Osteoblast (primary cell): ENCODE data around the gene AGBL1. TPM values are rescaled to one million over a fixed set of nuclear protein-coding genes. Genes with fewer than 3 reads are reported as not detected.

Source experiments
- DNase-seq: peaks from one replicate; pipeline ENCODE4 v3.0.0; 2011; ENCODE audit warnings: low spot score, mixed read lengths; ENCODE audit not compliant: insufficient read length; ENCODE audit errors: missing footprints
- H2AFZ ChIP-seq: 2 replicates; pipeline ENCODE4 v1.6.0; 2011; ENCODE audit warnings: mild to moderate bottlenecking, low read length
- H3K27ac ChIP-seq: 2 replicates; pipeline ENCODE4 v1.5.1; 2011; ENCODE audit warnings: mild to moderate bottlenecking, low read depth, low read length, moderate library complexity
- H3K27me3 ChIP-seq: 2 replicates; pipeline ENCODE4 v1.6.0; 2012; ENCODE audit warnings: mild to moderate bottlenecking, control low read depth, inconsistent platforms, low read length, moderate library complexity; ENCODE audit not compliant: insufficient read depth
- H3K36me3 ChIP-seq: 2 replicates; pipeline ENCODE4 v1.5.1; 2011; ENCODE audit warnings: mild to moderate bottlenecking, low read length, control low read depth, moderate library complexity; ENCODE audit not compliant: insufficient read depth
- H3K4me1 ChIP-seq: 2 replicates; pipeline ENCODE4 v1.5.1; 2011; ENCODE audit warnings: mild to moderate bottlenecking, low read length, control low read depth, moderate library complexity; ENCODE audit not compliant: insufficient read depth
- H3K4me2 ChIP-seq: 2 replicates; pipeline ENCODE4 v1.6.0; 2011; ENCODE audit warnings: mild to moderate bottlenecking, low read length; ENCODE audit not compliant: insufficient read depth
- H3K4me3 ChIP-seq: fragments of 200-600 bp; sonication (generic); 3 replicates; pipeline ENCODE4 v1.5.1; 2012; ENCODE audit warnings: mild to moderate bottlenecking, low read length, inconsistent platforms; ENCODE audit not compliant: insufficient read depth
- H3K79me2 ChIP-seq: 2 replicates; pipeline ENCODE4 v1.6.0; 2012; ENCODE audit warnings: mild to moderate bottlenecking, low read length, control low read depth, inconsistent platforms; ENCODE audit not compliant: insufficient read depth
- H3K9me3 ChIP-seq: 2 replicates; pipeline ENCODE4 v1.5.1; 2011; ENCODE audit warnings: low read depth, low read length, control low read depth
- H4K20me1 ChIP-seq: 2 replicates; pipeline ENCODE4 v1.6.0; 2012; ENCODE audit warnings: mild to moderate bottlenecking, low read length, control low read depth; ENCODE audit not compliant: insufficient read depth
- total RNA-seq: library from RNA; depleted of rRNA; stranded (reverse); fragments of >200 nt; gene quantifications from 2 replicates; pipeline ENCODE4 v1.2.3, GENCODE V29; 2012
- TF ChIP-seq, protein P1 (sequence below): IDR thresholded peaks from 2 replicates; pipeline ENCODE4 v1.5.1; 2011; ENCODE audit warnings: mild to moderate bottlenecking, low read depth, low read length, moderate library complexity; ENCODE audit errors: extremely low read depth

AGBL1 gene
- total RNA-seq, 1 donor = not detected

DNA sequence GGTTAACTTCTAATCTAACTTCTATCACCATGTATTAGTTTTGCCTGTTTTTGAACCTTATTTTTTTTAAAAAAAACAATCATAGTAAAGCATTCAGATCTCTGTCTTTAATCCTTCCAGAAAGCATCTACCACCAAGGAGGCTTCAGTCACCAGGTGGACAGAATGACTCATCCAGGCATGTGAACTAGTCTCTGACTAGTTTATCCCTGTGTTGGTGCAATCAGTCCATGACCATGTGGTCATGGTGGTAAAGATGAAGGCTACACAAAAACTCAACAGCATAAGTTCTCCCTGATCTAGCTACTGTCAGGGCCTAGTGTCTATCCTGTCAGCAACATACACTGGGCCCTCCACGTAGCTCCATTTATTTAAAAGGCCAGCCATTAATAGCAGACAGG is 750.6 kb downstream of the AGBL1 start:
- Histone ChIP-seq H3K9me3 (no peaks in the 10 kb centered on the region), H3K79me2 (no peaks in the 10 kb centered on the region), H2AFZ (no peak overlapping the region), H3K4me2 (no peak overlapping the region), H3K4me1 (no peaks in the 10 kb centered on the region), H3K27me3 (no peaks in the 10 kb centered on the region), H4K20me1 (no peaks in the 10 kb centered on the region), H3K27ac (no peak overlapping the region), H3K36me3 (no peaks in the 10 kb centered on the region), H3K4me3 (no peak overlapping the region)
- TF ChIP-seq, protein P1, sequence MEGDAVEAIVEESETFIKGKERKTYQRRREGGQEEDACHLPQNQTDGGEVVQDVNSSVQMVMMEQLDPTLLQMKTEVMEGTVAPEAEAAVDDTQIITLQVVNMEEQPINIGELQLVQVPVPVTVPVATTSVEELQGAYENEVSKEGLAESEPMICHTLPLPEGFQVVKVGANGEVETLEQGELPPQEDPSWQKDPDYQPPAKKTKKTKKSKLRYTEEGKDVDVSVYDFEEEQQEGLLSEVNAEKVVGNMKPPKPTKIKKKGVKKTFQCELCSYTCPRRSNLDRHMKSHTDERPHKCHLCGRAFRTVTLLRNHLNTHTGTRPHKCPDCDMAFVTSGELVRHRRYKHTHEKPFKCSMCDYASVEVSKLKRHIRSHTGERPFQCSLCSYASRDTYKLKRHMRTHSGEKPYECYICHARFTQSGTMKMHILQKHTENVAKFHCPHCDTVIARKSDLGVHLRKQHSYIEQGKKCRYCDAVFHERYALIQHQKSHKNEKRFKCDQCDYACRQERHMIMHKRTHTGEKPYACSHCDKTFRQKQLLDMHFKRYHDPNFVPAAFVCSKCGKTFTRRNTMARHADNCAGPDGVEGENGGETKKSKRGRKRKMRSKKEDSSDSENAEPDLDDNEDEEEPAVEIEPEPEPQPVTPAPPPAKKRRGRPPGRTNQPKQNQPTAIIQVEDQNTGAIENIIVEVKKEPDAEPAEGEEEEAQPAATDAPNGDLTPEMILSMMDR = no peak
- no peak for DNase-seq

DNA sequence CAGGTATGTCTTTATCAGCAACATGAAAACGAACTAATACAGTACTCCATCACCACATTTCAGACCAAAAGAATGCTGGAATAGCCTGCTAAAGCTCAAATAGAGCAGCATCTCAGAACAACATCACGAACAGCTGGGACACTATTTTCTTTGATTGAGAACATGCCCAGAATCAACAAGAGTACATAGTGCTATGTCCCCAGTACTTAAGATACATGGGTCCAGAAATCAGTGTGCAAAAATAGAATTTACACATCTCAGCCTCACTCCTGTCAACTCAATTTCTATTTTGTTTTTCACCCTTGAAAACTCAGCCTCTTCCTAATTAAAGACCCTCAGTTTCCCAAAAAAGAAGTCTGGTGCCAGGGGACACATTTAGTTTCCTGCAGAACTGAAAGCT is 753.9 kb downstream of the AGBL1 start:
- no peaks in the 10 kb centered on the region for H3K36me3 ChIP-seq
- H3K27ac ChIP-seq = no peak overlapping the region
- H3K79me2 ChIP-seq = no peaks in the 10 kb centered on the region
- no peaks in the 10 kb centered on the region for H3K27me3 ChIP-seq
- H3K4me1 ChIP-seq = no peaks in the 10 kb centered on the region
- TF ChIP-seq, protein P1 = no peak
- H3K9me3 ChIP-seq = no peaks in the 10 kb centered on the region
- H3K4me3 ChIP-seq = no peak overlapping the region
- no peak overlapping the region for H2AFZ ChIP-seq
- H3K4me2 ChIP-seq = no peak overlapping the region
- H4K20me1 ChIP-seq = no peaks in the 10 kb centered on the region
- DNase-seq = no peak

DNA sequence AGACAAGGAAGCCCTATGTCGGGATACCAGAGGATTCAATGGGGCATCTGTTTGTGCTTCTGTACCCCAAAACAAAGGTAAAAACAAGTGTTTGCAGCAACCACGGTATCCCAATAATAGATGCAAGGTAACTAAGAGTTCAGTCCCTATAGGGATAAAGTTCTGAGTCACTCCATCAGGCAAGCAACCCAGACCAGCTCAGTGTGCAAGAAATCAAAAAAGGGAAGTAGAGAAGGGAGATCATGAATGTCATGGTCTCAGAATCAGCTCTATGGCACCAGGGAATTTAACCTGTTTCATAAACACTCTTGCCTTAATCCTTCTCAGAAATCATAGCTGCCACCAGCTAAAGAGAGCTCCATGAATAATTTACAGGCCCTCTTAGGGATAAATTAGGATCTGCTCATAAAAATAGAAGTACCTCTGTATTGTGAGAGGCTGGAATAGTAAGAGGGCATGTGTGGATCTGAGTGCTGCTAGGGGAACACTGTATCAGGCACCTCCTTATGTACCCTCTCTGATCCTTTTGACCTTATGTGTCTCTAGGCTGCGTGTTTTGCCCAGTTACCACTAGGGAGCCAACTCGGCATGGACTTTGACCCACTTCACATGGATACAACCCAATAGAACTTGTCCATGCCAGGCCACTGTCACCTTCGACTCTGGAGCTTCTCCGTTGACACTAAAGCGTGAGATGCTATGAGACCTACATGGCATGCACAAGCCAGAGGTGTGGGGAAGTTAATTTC is 754.6 kb downstream of the AGBL1 start:
- no peaks in the 10 kb centered on the region for H3K4me1 ChIP-seq
- TF ChIP-seq, protein P1 = no peak
- no peaks in the 10 kb centered on the region for H3K27me3 ChIP-seq
- no peak overlapping the region for H3K4me3 ChIP-seq
- H3K79me2 ChIP-seq = no peaks in the 10 kb centered on the region
- H3K4me2 ChIP-seq = no peak overlapping the region
- no peaks in the 10 kb centered on the region for H3K36me3 ChIP-seq
- no peak overlapping the region for H2AFZ ChIP-seq
- H3K27ac ChIP-seq = no peak overlapping the region
- H3K9me3 ChIP-seq = no peaks in the 10 kb centered on the region
- no peak for DNase-seq
- H4K20me1 ChIP-seq = no peaks in the 10 kb centered on the region

DNA sequence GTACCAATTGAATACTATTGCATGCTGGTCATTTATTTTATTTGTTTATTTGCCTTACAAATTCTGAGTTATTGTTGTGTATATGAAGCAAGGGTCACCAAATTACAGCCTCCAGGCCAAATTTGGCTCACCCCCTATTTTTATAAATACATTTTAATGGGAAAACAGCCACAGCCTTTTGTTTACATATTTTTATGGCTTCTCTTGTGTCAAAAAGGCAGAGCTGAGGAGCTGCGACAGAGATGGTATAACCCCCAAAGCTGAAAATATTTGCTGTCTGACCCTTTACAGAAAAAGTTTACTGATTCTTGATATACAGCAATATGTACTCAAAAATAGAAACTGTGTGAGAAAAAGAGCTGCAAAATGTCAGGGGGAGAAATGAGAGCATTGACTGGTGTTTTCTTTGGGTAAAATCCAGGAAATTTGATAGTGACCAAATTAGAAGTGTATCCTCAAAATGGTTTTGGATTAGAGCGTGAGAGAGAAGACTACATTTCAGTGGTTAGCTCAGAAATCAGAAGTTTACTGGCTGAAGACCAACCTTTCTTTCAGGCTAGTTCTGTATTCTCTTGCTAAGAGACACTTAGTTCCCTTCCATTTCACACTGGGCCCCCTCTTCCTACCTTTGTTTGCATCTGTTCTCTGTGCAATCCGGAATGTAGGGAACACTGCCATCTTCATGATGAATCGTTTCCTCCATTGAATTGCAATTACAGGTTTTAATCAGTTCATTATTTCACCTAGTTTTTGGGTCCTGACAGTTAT is 757.8 kb downstream of the AGBL1 start:
- TF ChIP-seq, protein P1 = no peak
- Histone ChIP-seq H3K27ac (no peak overlapping the region), H4K20me1 (no peaks in the 10 kb centered on the region), H3K4me3 (no peak overlapping the region), H3K27me3 (no peaks in the 10 kb centered on the region), H3K9me3 (no peaks in the 10 kb centered on the region), H3K4me1 (no peaks in the 10 kb centered on the region), H2AFZ (no peak overlapping the region), H3K79me2 (no peaks in the 10 kb centered on the region), H3K36me3 (no peaks in the 10 kb centered on the region), H3K4me2 (no peak overlapping the region)
- peak; percentile 83 for DNase-seq
